SK-N-SH (cell line): ENCODE data around the gene CENPP.

Source experiments
- GABPA ChIP-seq: IDR thresholded peaks from 2 replicates; pipeline ENCODE4 v1.4.0; 2012; ENCODE audit warnings: low read depth, mild to moderate bottlenecking
- PBX3 ChIP-seq: IDR thresholded peaks from 2 replicates; pipeline ENCODE4; 2012
- RFX5 ChIP-seq: IDR thresholded peaks from 2 replicates; pipeline ENCODE4 v1.6.1; 2012; ENCODE audit warnings: mild to moderate bottlenecking, improper control_type of control experiment, low read length
- SMC3 ChIP-seq: IDR thresholded peaks from 2 replicates; pipeline ENCODE4 v1.6.1; 2012; ENCODE audit warnings: low read depth, low read length, improper control_type of control experiment
- YY1 ChIP-seq: IDR thresholded peaks from 2 replicates; pipeline ENCODE4 v1.4.0; 2012; ENCODE audit warnings: low read depth, mild to moderate bottlenecking
- TF ChIP-seq, protein P1 (sequence below): fragments of 200-600 bp; sonication (generic); IDR thresholded peaks from 2 replicates; pipeline ENCODE4 v1.6.1; 2017; ENCODE audit warnings: antibody characterized with exemption, mild to moderate bottlenecking, moderate library complexity

GRCh38 chr9:92618633-92619225 lies 293.0 kb downstream of the CENPP start:
- TF ChIP-seq, protein P1, sequence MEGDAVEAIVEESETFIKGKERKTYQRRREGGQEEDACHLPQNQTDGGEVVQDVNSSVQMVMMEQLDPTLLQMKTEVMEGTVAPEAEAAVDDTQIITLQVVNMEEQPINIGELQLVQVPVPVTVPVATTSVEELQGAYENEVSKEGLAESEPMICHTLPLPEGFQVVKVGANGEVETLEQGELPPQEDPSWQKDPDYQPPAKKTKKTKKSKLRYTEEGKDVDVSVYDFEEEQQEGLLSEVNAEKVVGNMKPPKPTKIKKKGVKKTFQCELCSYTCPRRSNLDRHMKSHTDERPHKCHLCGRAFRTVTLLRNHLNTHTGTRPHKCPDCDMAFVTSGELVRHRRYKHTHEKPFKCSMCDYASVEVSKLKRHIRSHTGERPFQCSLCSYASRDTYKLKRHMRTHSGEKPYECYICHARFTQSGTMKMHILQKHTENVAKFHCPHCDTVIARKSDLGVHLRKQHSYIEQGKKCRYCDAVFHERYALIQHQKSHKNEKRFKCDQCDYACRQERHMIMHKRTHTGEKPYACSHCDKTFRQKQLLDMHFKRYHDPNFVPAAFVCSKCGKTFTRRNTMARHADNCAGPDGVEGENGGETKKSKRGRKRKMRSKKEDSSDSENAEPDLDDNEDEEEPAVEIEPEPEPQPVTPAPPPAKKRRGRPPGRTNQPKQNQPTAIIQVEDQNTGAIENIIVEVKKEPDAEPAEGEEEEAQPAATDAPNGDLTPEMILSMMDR, result no peak
- TF ChIP-seq PBX3 (no peak), YY1 (no peak), GABPA (no peak), RFX5 (no peak), SMC3 (no peak)
